Measurements from ENCODE around the gene GATAD2A. TPM values are rescaled to one million over a fixed set of nuclear protein-coding genes. Genes with fewer than 3 reads are reported as not detected.

Gene GATAD2A
- total RNA-seq, 1 experiment from 2014 or later = 99.6 TPM

GRCh38 chr19:19487950-19488874 lies 82.7 kb downstream of the GATAD2A start:
- peak overlapping the region in 1 of 2 experiments; percentile 37; a peak in 2 of 4 replicates for H3K4me3 ChIP-seq (ENCODE audit: low read depth in 2 of 2, low read length in 2 of 2)
- in situ Hi-C loops (cut with HindIII; ENCODE audit: low pct_unique_long_range_greater_than_20kb, low sequenced_read_pairs) (no loop called here), intact Hi-C loops (cut with micrococcal nuclease; ENCODE audit: unreplicated experiment) (loop anchor here (5.0 kb wide), 1 partner anchor 121 kb away; no protein-coding TSS in a partner anchor)
- BruUV-seq (replicated peaks) = no TSS peak
- H3K4me1 ChIP-seq (ENCODE audit: control insufficient read depth, insufficient read depth, low read length) = peaks cover 41% of the 10 kb centered on the region
- no peak for TF ChIP-seq CTCF (IDR thresholded peaks at IDR 0.05)
- no peak for TF ChIP-seq POLR2AphosphoS5 (IDR thresholded peaks at IDR 0.05; ENCODE audit: low read depth, low read length)
- TF ChIP-seq TCF7L2 (IDR thresholded peaks at IDR 0.05; ENCODE audit: low read depth, low read length) = no peak
- TF ChIP-seq SIN3A (IDR thresholded peaks at IDR 0.05; ENCODE audit: borderline replicate concordance, insufficient read depth, low read depth, low read length) = no peak
- TF ChIP-seq REST (IDR thresholded peaks at IDR 0.05; ENCODE audit: insufficient read depth in 1 of 2, low read depth in 2 of 2, low read length in 1 of 2) = no peak
- CTCF ChIA-PET = interaction anchor here (0.6 kb wide), 1 partner anchor 146 kb away, joined by 3 read pairs; no protein-coding TSS in a partner anchor
- POLR2A ChIA-PET = interaction anchor here (0.7 kb wide), 1 partner anchor 44 kb away, joined by 3 read pairs; no protein-coding TSS in a partner anchor
- no peaks in the 10 kb centered on the region for H3K9me3 ChIP-seq (ENCODE audit: control insufficient read depth, insufficient read depth, low read depth, low read length)
- no peak for ATAC-seq
- H3K27me3 ChIP-seq (ENCODE audit: control insufficient read depth, insufficient read depth, low read length) = no peaks in the 10 kb centered on the region
- peak overlapping the region; percentile 79 for H3K27ac ChIP-seq (ENCODE audit: low read length)
- no peak for DNase-seq (ENCODE audit: low read depth, low spot score)
- no peaks in the 10 kb centered on the region for H3K36me3 ChIP-seq (ENCODE audit: control insufficient read depth, insufficient read depth, low read length)

GRCh38 chr19:19488875-19489690 lies 83.6 kb downstream of the GATAD2A start:
- in situ Hi-C loops (cut with HindIII; ENCODE audit: low pct_unique_long_range_greater_than_20kb, low sequenced_read_pairs) = no loop called here
- ChIA-PET POLR2A (no interaction called here), CTCF (interaction anchor here (0.6 kb wide), 1 partner anchor 86 kb away, joined by 3 read pairs; no protein-coding TSS in a partner anchor)
- BruUV-seq (replicated peaks) = no TSS peak
- Histone ChIP-seq H3K27me3 (ENCODE audit: control insufficient read depth, insufficient read depth, low read length) (no peaks in the 10 kb centered on the region), H3K9me3 (ENCODE audit: control insufficient read depth, insufficient read depth, low read depth, low read length) (no peaks in the 10 kb centered on the region), H3K4me3 (ENCODE audit: low read depth in 2 of 2, low read length in 2 of 2) (peak overlapping the region in 1 of 2 experiments; percentile 37; a peak in 2 of 4 replicates), H3K4me1 (ENCODE audit: control insufficient read depth, insufficient read depth, low read length) (peaks cover 41% of the 10 kb centered on the region), H3K27ac (ENCODE audit: low read length) (peak overlapping the region; percentile 79), H3K36me3 (ENCODE audit: control insufficient read depth, insufficient read depth, low read length) (no peaks in the 10 kb centered on the region)
- DNase-seq (ENCODE audit: low read depth, low spot score) (peak; percentile 64), ATAC-seq (peak; percentile 60)
- no peak for TF ChIP-seq POLR2AphosphoS5 (IDR thresholded peaks at IDR 0.05; ENCODE audit: low read depth, low read length)
- TF ChIP-seq SIN3A (IDR thresholded peaks at IDR 0.05; ENCODE audit: borderline replicate concordance, insufficient read depth, low read depth, low read length) = no peak
- TF ChIP-seq TCF7L2 (IDR thresholded peaks at IDR 0.05; ENCODE audit: low read depth, low read length) = no peak
- TF ChIP-seq CTCF (IDR thresholded peaks at IDR 0.05) = no peak
- TF ChIP-seq REST (IDR thresholded peaks at IDR 0.05; ENCODE audit: insufficient read depth in 1 of 2, low read depth in 2 of 2, low read length in 1 of 2) = no peak
- intact Hi-C loops (cut with micrococcal nuclease; ENCODE audit: unreplicated experiment) = loop anchor here (5.0 kb wide), 1 partner anchor 122 kb away; no protein-coding TSS in a partner anchor

Measured in Panc1 (cell line).